MCF 10A (cell line): ENCODE results near the gene SLC7A8. TPM values are rescaled to one million over a fixed set of nuclear protein-coding genes. Genes with fewer than 3 reads are reported as not detected.

ENCODE experiments used
- BruUV-seq: library from RNA; stranded (reverse); fragments of 400-500 nt; replicated peaks from 2 replicates; lab custom pipeline; 2021; lab: Mats Ljungman, UMichigan
- CTCF ChIA-PET: fragments of 300-600 bp; sonication (Branson Sonifier 250); formaldehyde crosslinking; extraction: SDS; loops from one replicate; lab custom pipeline; 2021; ENCODE audit warnings: antibody characterized with exemption, inconsistent platforms; lab: Yijun Ruan, JAX
- POLR2A ChIA-PET: fragments of 300-600, 350-650 bp; sonication (Branson Sonifier 250); formaldehyde crosslinking; extraction: SDS; loops from one replicate; lab custom pipeline; 2020; ENCODE audit warnings: antibody characterized with exemption, inconsistent platforms; lab: Yijun Ruan, JAX
- DNase-seq: peaks from one replicate; pipeline ENCODE4 v3.0.0-alpha.2; 2018; ENCODE audit not compliant: unreplicated experiment
- H3K27ac Mint-ChIP-seq: one replicate; pipeline ENCODE4 v1.8.0; 2022; ENCODE audit warnings: mild to moderate bottlenecking, low read depth, mixed read lengths; ENCODE audit not compliant: unreplicated experiment
- H3K27me3 Mint-ChIP-seq: one replicate; pipeline ENCODE4 v1.8.0; 2022; ENCODE audit warnings: mixed read lengths; ENCODE audit not compliant: insufficient read depth, unreplicated experiment
- H3K36me3 Mint-ChIP-seq: one replicate; pipeline ENCODE4 v1.8.0; 2022; ENCODE audit warnings: mild to moderate bottlenecking, moderate library complexity, mixed read lengths; ENCODE audit not compliant: insufficient read depth, unreplicated experiment
- H3K4me1 Mint-ChIP-seq: one replicate; pipeline ENCODE4 v1.8.0; 2022; ENCODE audit warnings: mixed read lengths; ENCODE audit not compliant: insufficient read depth, unreplicated experiment
- H3K4me3 Mint-ChIP-seq: one replicate; pipeline ENCODE4 v1.8.0; 2022; ENCODE audit warnings: mild to moderate bottlenecking, moderate library complexity, mixed read lengths; ENCODE audit not compliant: unreplicated experiment
- H3K9me3 Mint-ChIP-seq: one replicate; pipeline ENCODE4 v1.8.0; 2022; ENCODE audit warnings: mixed read lengths; ENCODE audit not compliant: unreplicated experiment
- intact Hi-C: fragments of 100-400 bp; cut with micrococcal nuclease; formaldehyde crosslinking; loops from 2 replicates; pipeline ENCODE4 v1.14.1; 2022
- total RNA-seq: library from RNA; stranded (reverse); gene quantifications from 2 replicates; pipeline ENCODE4 v1.2.3, GENCODE V29; 2022
- TF ChIP-seq, protein P1 (sequence below): fragments of 200-600 bp; IDR thresholded peaks from one replicate; pipeline ENCODE4 v1.8.0; 2022; ENCODE audit warnings: antibody characterized with exemption, mild to moderate bottlenecking; ENCODE audit not compliant: unreplicated experiment

The SLC7A8 gene
- total RNA-seq, 1 experiment from 2014 or later, result 2.4 TPM

DNA sequence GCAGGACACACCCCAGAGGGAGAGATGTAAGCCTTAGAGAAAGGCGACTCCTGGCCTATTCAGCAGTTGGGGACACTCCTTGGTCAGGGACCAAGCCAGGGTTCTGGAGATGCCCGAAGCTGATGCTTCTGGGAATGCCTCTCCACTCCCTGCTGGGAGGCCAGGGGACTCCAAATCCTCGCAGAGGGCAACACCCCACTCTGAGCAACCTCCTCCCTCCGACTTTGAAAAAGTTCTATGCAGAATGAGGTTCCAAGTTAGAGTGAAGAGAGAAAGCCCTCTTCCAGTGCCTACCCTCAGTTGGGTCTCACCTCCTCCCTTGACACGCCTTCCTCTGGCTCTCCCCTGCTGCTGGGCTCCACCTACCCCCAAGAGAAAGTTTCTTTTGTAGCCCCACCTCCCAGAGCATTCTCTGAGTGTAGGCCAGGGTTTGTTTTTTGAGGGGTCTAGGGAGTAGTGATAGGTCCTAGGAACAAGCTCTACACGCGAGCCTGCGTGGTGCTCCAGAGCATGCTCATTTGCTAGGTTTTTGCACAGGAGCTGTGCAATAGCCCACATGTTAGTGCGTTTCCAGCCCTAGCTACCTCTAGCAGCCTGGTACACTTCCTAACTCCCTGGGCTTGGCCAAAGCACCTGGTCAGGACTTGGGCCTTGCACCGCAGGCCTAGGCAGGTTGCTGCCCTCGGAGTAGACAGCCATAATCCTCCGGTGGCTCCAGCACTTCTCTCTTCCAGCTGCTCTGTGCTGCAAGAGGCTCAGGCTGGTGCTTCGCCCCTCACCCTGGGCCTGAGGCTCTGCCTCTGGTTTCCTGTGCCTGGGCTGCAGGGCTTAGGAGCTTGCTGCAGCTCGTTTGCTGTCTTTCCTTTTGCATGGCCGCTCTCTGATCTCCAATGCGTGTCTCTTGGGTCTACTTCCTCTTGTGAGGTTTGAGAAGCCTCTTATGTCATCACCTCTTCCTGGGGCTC, 63.8 kb downstream of the SLC7A8 start:
- Mint-ChIP-seq H3K9me3 (no peaks in the 10 kb centered on the region), H3K4me1 (peaks cover 27% of the 10 kb centered on the region), H3K4me3 (no peak overlapping the region), H3K36me3 (no peaks in the 10 kb centered on the region), H3K27ac (no peak overlapping the region), H3K27me3 (no peaks in the 10 kb centered on the region)
- CTCF ChIA-PET, result interaction anchor here (0.6 to 20.7 kb wide), 20 partner anchors 8 to 174 kb away, joined by 3 to 766 read pairs (median 6); partner anchors contain the start of gene SLC7A8
- no peak for DNase-seq
- intact Hi-C loops, result loop anchor here (1.0 to 5.0 kb wide), 4 partner anchors 35 to 263 kb away; no protein-coding TSS in a partner anchor
- BruUV-seq, result no TSS peak
- TF ChIP-seq, protein P1, sequence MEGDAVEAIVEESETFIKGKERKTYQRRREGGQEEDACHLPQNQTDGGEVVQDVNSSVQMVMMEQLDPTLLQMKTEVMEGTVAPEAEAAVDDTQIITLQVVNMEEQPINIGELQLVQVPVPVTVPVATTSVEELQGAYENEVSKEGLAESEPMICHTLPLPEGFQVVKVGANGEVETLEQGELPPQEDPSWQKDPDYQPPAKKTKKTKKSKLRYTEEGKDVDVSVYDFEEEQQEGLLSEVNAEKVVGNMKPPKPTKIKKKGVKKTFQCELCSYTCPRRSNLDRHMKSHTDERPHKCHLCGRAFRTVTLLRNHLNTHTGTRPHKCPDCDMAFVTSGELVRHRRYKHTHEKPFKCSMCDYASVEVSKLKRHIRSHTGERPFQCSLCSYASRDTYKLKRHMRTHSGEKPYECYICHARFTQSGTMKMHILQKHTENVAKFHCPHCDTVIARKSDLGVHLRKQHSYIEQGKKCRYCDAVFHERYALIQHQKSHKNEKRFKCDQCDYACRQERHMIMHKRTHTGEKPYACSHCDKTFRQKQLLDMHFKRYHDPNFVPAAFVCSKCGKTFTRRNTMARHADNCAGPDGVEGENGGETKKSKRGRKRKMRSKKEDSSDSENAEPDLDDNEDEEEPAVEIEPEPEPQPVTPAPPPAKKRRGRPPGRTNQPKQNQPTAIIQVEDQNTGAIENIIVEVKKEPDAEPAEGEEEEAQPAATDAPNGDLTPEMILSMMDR, result no peak
- POLR2A ChIA-PET, result interaction anchor here (0.6 to 4.9 kb wide), 3 partner anchors 67 to 1131 kb away, joined by 3 to 78 read pairs (median 3); partner anchors contain the start of gene SLC7A8

DNA sequence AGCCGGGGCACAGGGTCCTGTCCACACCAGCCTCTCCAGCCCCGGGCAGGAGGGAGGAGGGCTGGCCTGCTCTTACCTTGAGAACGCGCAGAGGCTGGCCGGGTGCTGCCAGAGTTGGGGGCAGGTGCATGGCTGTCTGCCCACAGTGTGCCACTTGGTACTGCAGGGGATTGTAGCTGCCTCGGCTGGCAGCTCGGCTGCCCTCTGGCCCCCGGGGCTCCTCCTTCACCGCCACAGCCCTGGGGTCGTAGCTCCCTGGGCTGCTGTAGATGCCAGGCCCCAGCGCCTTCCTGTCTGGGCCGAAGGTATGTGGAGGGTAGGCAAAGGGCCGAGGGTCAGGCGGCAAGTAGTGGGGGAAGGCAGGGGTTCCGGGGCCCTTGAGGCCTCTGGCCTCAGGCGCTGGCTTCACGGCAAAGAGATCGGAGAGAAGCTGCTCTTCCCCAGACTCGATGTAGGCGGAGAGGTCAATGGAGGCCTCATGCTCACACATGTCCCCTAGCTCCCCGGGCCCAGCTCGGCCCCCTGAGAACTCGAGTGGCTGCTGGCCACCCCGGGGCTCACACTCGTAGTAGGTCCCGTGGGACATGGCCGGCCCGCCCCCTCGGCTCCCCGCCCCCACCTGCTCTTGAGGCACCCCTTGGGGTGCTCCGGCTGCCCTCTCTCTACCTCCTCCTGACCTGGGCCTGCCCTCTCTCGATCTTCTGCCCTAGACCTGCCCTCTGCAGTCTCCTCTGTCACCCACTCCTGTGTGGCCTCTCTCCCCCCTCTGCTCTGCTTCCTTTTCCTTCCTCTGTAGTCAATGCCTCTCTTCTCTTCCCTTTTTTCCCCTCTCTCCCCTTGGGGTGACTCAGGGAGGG, 64.7 kb downstream of the SLC7A8 start, which contains the start of gene CEBPE:
Gene CEBPE (minus strand): TSS at position 750 of the 857 bp plus-strand sequence. CDS start 164 bp downstream, at position 586.
- Mint-ChIP-seq H3K9me3 (no peaks in the 10 kb centered on the region), H3K36me3 (no peaks in the 10 kb centered on the region), H3K27ac (no peak within 1 kb of the TSS), H3K4me1 (peaks cover 25% of the 10 kb centered on the region), H3K27me3 (no peaks in the 10 kb centered on the region), H3K4me3 (no peak within 1 kb of the TSS)
- ChIA-PET POLR2A (interaction anchor here (4.9 kb wide), 1 partner anchor 68 kb away, joined by 78 read pairs; the partner anchor contains the start of gene SLC7A8), CTCF (interaction anchor here (0.6 to 20.7 kb wide), 8 partner anchors 16 to 116 kb away, joined by 3 to 766 read pairs (median 4); partner anchors contain the start of gene SLC7A8)
- DNase-seq, result no peak
- BruUV-seq, result no TSS peak
- TF ChIP-seq, protein P1, result no peak
- intact Hi-C loops, result loop anchor here (5.0 kb wide), 1 partner anchor 264 kb away; no protein-coding TSS in a partner anchor

DNA sequence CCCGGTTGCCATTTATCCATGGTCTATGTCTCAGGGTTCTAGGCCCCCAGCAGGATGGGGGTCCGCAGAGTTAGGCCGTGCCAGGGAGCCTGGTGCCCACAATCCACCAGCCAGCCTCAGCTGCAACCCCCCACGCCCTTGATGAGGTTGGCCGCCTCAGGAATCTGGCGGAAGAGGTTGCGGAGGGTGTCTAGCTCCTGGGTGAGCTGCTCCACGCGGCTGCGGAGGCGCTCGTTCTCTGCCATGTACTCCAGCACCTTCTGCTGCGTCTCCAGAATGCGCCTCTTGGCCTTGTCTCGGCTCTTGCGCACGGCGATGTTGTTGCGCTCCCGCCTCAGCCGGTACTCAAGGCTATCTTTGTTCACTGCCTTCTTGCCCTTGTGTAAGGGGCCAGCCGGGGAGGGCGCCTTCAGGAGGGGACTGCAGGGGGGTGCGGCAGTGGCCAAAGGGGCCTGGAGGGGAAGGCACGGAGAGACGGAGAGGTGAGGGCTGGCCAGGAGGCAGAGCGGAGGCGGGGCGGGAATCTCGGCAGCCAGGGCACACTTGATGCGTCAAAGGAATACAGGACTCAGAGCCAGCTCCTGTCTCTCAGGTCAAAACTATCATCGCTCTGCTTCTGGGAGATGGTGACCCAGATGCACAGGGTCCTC, 66.0 kb downstream of the SLC7A8 start:
- no TSS peak for BruUV-seq

More for the DNA sequence above, 66.0 kb downstream of the SLC7A8 start:
- Mint-ChIP-seq H3K4me1 (peaks cover 16% of the 10 kb centered on the region), H3K27me3 (no peaks in the 10 kb centered on the region), H3K4me3 (no peak overlapping the region), H3K27ac (no peak overlapping the region), H3K9me3 (no peaks in the 10 kb centered on the region), H3K36me3 (no peaks in the 10 kb centered on the region)
- no peak for DNase-seq
- ChIA-PET POLR2A (interaction anchor here (4.9 kb wide), 1 partner anchor 70 kb away, joined by 78 read pairs; the partner anchor contains the start of gene SLC7A8), CTCF (interaction anchor here (0.6 to 20.7 kb wide), 9 partner anchors 8 to 144 kb away, joined by 3 to 766 read pairs (median 4); partner anchors contain the start of gene SLC7A8)
- TF ChIP-seq, protein P1, result no peak
- intact Hi-C loops, result loop anchor here (5.0 kb wide), 1 partner anchor 265 kb away; no protein-coding TSS in a partner anchor
